ENCODE results near the gene B4GAT1. TPM values are rescaled to one million over a fixed set of nuclear protein-coding genes. Genes with fewer than 3 reads are reported as not detected.

B4GAT1 gene
- total and polyA plus RNA-seq, 2 of the 13 experiments (the other 11 are each of a cell fraction or from before 2014, with no cell fraction given): 40.4 to 109 TPM

GRCh38 chr11:66347425-66348276, at the start of gene B4GAT1 (continued):
- TF ChIP-seq ZNF251 (CRISPR knock-in tag; IDR thresholded peaks at IDR 0.05) (no peak), MAF1 (CRISPR knock-in tag; IDR thresholded peaks at IDR 0.05; ENCODE audit: borderline replicate concordance) (peak; percentile 96), ZNF484 (CRISPR knock-in tag; IDR thresholded peaks at IDR 0.05; ENCODE audit: borderline replicate concordance, low read depth) (no peak), ZNF790 (CRISPR knock-in tag; IDR thresholded peaks at IDR 0.05; ENCODE audit: borderline replicate concordance) (0 out of 2 replicates have a peak, but pooled peaks have one; percentile 28), ZHX1 (CRISPR knock-in tag; IDR thresholded peaks at IDR 0.05; ENCODE audit: low read depth) (no peak), ZNF44 (CRISPR knock-in tag; IDR thresholded peaks at IDR 0.05) (no peak), ZNF121 (CRISPR knock-in tag; IDR thresholded peaks at IDR 0.05) (no peak), ZBTB25 (CRISPR knock-in tag; IDR thresholded peaks at IDR 0.05) (no peak), MTA3 (CRISPR knock-in tag; IDR thresholded peaks at IDR 0.05) (no peak), ATF3 (CRISPR knock-in tag; IDR thresholded peaks at IDR 0.05) (no peak), RFXANK (CRISPR knock-in tag; IDR thresholded peaks at IDR 0.05) (0 out of 2 replicates have a peak, but pooled peaks have one; percentile 23), ZNF737 (CRISPR knock-in tag; IDR thresholded peaks at IDR 0.05; ENCODE audit: borderline replicate concordance) (no peak), ZNF12 (CRISPR knock-in tag; IDR thresholded peaks at IDR 0.05) (no peak), RFX1 (IDR thresholded peaks at IDR 0.05) (no peak), XBP1 (CRISPR knock-in tag; IDR thresholded peaks at IDR 0.05) (no peak), SRSF4 (IDR thresholded peaks at IDR 0.05; ENCODE audit: low read depth, low read length, poor library complexity, severe bottlenecking) (no peak), BORCS8-MEF2B (CRISPR knock-in tag; IDR thresholded peaks at IDR 0.05) (0 out of 2 replicates have a peak, but pooled peaks have one; percentile 40), ZNF207 (IDR thresholded peaks at IDR 0.05; ENCODE audit: borderline replicate concordance) (no peak), ZNF780A (CRISPR knock-in tag; IDR thresholded peaks at IDR 0.05) (no peak), TFE3 (CRISPR knock-in tag; IDR thresholded peaks at IDR 0.05) (peak; percentile 46; the same call in 1 of the 2 replicates), ZNF260 (CRISPR knock-in tag; IDR thresholded peaks at IDR 0.05; ENCODE audit: borderline replicate concordance, low read depth) (no peak), FOXP1 (IDR thresholded peaks at IDR 0.05) (no peak), FOXP1 (CRISPR knock-in tag; IDR thresholded peaks at IDR 0.05) (no peak), ZNF704 (CRISPR knock-in tag; IDR thresholded peaks at IDR 0.05; ENCODE audit: borderline replicate concordance) (no peak)
